Measurements from ENCODE around the gene UBASH3A. TPM values are rescaled to one million over a fixed set of nuclear protein-coding genes. Genes with fewer than 3 reads are reported as not detected.
"Not testable (repeated sequence)": the region's sequence is repeated elsewhere in the genome, so short reads cannot be mapped to it uniquely, and the experiment has no call there.

The UBASH3A gene
- total and polyA plus RNA-seq, 9 donors: 0.15 to 0.85 (median 0.24) TPM; not detected in 2

GRCh38 chr21:42469272-42469671 lies 65.6 kb downstream of the UBASH3A start:
- no peak for DNase-seq
- Histone ChIP-seq H3K36me3 (no peaks in the 10 kb centered on the region), H3K4me3 (no peak overlapping the region), H3K27ac (no peak overlapping the region), H3K4me1 (ENCODE audit: insufficient read depth) (no peaks in the 10 kb centered on the region), H3K9me3 (no peaks in the 10 kb centered on the region), H3K27me3 (no peaks in the 10 kb centered on the region)
- WGBS, 3 donors: 87 to 96% (median 88%) methylated on average over 2 of the region's 2 CpGs
- intact Hi-C loops (cut with DNase I): no loop called here
- TF ChIP-seq CTCF (IDR thresholded peaks at IDR 0.05): no peak
- no peak for TF ChIP-seq POLR2A (IDR thresholded peaks at IDR 0.05)
- TF ChIP-seq EP300 (IDR thresholded peaks at IDR 0.05): no peak

- DNase-seq; H3K9me3 ChIP-seq; H3K4me1 ChIP-seq (ENCODE audit: insufficient read depth); H3K27ac ChIP-seq; H3K27me3 ChIP-seq; H3K4me3 ChIP-seq; H3K36me3 ChIP-seq: not testable (repeated sequence)
- intact Hi-C loops (cut with DNase I): loop anchor here in 1 of 4 donors (5.0 kb wide), 1 partner anchor 47 kb away; no protein-coding TSS in a partner anchor
- WGBS, 3 donors: 95 to 97% (median 97%) methylated on average over 4 of the region's 4 CpGs
These were observed 66.0 kb downstream of the UBASH3A start for GRCh38 chr21:42469726-42470125.

- intact Hi-C loops (cut with DNase I): loop anchor here in 1 of 4 donors (5.0 kb wide), 1 partner anchor 49 kb away; no protein-coding TSS in a partner anchor
- 86 to 91% (median 90%) methylated on average over 9 of the region's 9 CpGs for WGBS, 3 donors
- no peaks in the 10 kb centered on the region for H3K36me3 ChIP-seq
- H3K4me3 ChIP-seq: no peak overlapping the region
- no peak overlapping the region for H3K27ac ChIP-seq
- no peaks in the 10 kb centered on the region for H3K27me3 ChIP-seq
- H3K9me3 ChIP-seq: no peaks in the 10 kb centered on the region
- H3K4me1 ChIP-seq (ENCODE audit: insufficient read depth): no peaks in the 10 kb centered on the region
- no peak for DNase-seq
- TF ChIP-seq EP300 (IDR thresholded peaks at IDR 0.05): no peak
- no peak for TF ChIP-seq POLR2A (IDR thresholded peaks at IDR 0.05)
- no peak for TF ChIP-seq CTCF (IDR thresholded peaks at IDR 0.05)
These were observed 67.5 kb downstream of the UBASH3A start for GRCh38 chr21:42471206-42471605.

GRCh38 chr21:42471716-42472330 lies 68.1 kb downstream of the UBASH3A start:
- DNase-seq: no peak
- no peaks in the 10 kb centered on the region for H3K27me3 ChIP-seq
- H3K4me3 ChIP-seq: no peak overlapping the region
- intact Hi-C loops (cut with DNase I): loop anchor here in 1 of 4 donors (5.0 kb wide), 1 partner anchor 50 kb away; no protein-coding TSS in a partner anchor
- TF ChIP-seq CTCF (IDR thresholded peaks at IDR 0.05) (no peak), EP300 (IDR thresholded peaks at IDR 0.05) (no peak), POLR2A (IDR thresholded peaks at IDR 0.05) (no peak)
- H3K27ac ChIP-seq: no peak overlapping the region
- H3K4me1 ChIP-seq (ENCODE audit: insufficient read depth): no peaks in the 10 kb centered on the region
- WGBS, 3 donors: 88 to 91% (median 88%) methylated on average over 13 of the region's 13 CpGs
- no peaks in the 10 kb centered on the region for H3K36me3 ChIP-seq
- no peaks in the 10 kb centered on the region for H3K9me3 ChIP-seq

- H3K27ac ChIP-seq: no peak overlapping the region
- H3K36me3 ChIP-seq: no peaks in the 10 kb centered on the region
- TF ChIP-seq CTCF (IDR thresholded peaks at IDR 0.05): no peak
- intact Hi-C loops (cut with DNase I): loop anchor here in 1 of 4 donors (5.0 kb wide), 1 partner anchor 50 kb away; no protein-coding TSS in a partner anchor
- H3K4me1 ChIP-seq (ENCODE audit: insufficient read depth): no peaks in the 10 kb centered on the region
- no peak for DNase-seq
- no peak overlapping the region for H3K4me3 ChIP-seq
- WGBS, 3 donors: 53 to 85% (median 76%) methylated on average over 7 of the region's 7 CpGs
- H3K9me3 ChIP-seq: no peaks in the 10 kb centered on the region
- H3K27me3 ChIP-seq: no peaks in the 10 kb centered on the region
These were observed 68.8 kb downstream of the UBASH3A start for GRCh38 chr21:42472521-42472920.
